Iris pigment epithelial cell (primary cell): ENCODE data around the gene MARCHF3.
"Not testable (repeated sequence)": the region's sequence is repeated elsewhere in the genome, so short reads cannot be mapped to it uniquely, and the experiment has no call there.

Experiments used
- DNase-seq: peaks from one replicate; pipeline ENCODE4 v3.0.0-alpha.2; 2011; ENCODE audit warnings: low read depth

The MARCHF3 gene

GRCh38 chr5:127011961-127012644 lies 18.3 kb downstream of the MARCHF3 start:
- DNase-seq = no peak

GRCh38 chr5:127011153-127011552 lies 19.2 kb downstream of the MARCHF3 start:
- peak; percentile 91 for DNase-seq

DNA sequence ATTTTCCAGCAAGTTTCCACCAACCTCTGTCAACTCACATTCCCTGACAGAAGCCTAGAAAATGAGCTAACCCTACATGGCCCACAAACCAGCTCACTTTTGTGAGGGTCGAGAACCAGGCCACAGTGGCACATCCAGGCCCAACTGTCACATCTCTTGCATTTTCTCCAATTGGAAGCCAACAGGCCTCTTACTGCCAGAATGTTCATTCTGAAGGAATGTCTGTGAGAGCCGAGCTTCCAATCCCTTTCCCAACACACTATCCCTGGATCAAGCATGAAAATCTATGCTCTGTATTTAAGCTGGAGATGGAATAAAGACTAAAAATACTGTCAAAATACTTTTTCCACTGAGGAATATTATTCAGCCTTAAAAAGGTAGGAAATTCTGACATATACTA lies 20.0 kb downstream of the MARCHF3 start:
- DNase-seq = no peak

GRCh38 chr5:127009784-127010183 lies 20.6 kb downstream of the MARCHF3 start:
- no peak for DNase-seq

DNA sequence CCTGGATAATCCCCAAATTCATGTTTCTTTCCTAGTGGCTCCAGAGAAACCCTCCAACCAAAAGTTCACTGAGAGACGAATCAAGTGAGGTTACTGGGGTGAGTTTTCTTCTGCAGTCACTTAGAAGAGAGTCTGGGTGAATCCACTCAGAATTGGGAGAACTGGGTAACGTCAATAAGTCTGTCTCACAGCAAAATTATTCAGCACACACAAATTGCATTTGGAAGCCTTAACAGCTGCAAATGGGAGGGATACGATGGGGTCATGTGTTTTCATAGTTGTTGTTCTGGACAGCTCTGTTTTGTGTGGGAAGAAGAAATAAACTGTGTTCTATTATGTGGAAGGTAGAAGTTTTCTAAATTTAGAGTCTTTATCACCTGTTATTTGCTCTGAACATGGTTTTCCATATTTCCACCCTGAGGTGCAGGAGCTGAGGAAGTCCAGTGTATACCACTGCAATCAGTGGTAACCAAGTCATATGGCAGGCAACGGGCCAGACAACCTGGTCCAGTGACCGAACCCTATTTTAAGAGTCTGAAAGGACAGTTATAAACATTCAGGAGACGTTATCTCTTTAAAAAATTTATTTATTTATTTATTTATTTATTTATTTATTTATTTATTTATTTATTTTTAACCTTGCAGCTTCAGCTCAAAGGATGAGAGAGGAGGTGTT lies 21.9 kb downstream of the MARCHF3 start:
- DNase-seq = no peak

DNA sequence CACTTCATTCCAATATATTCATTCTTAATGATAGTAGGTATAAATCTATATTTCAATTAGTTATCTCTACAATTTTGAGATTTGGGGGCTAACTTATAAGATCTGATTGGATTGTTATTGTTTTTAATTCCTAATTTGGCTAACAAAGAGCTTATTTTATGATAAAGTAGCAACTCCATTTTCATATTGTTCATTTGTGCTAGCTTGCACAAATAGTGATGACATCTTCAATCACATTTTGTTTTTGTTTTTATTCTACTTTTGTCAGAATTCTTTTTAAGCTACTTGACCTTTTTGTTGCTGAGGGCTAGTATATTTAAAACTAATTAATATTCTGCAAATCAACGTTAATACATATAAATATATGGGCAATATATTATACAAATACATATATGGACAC lies 22.8 kb downstream of the MARCHF3 start:
- DNase-seq = no peak

GRCh38 chr5:127006744-127007143 lies 23.6 kb downstream of the MARCHF3 start:
- peak; percentile 78 for DNase-seq

GRCh38 chr5:127005282-127005681 lies 25.1 kb downstream of the MARCHF3 start:
- not testable (repeated sequence) for DNase-seq

GRCh38 chr5:127004721-127005120 lies 25.6 kb downstream of the MARCHF3 start:
- no peak for DNase-seq

GRCh38 chr5:127003798-127004495 lies 26.4 kb downstream of the MARCHF3 start:
- no peak for DNase-seq

DNA sequence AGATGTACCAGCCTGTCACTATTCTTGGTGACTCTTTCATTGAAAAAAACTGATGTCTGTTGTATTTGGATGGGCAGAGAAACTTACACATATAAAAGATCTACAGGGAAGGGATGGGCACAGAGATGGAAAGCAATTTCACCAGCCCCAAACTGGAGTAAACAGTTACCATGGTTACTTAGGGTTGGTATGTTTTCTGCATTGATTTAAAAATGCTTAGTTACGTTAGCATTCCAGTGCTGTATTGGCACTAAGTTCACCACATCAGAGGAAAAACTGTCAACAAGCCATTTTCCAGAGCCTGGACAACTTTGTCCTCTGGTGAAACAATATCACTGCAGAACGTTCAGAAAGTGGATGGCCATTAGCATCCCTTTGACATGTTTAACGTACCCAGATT lies 28.0 kb downstream of the MARCHF3 start:
- DNase-seq = peak; percentile 48

- peak; percentile 95 for DNase-seq
Measured at GRCh38 chr5:127001621-127002296, 28.6 kb downstream of the MARCHF3 start.

- no peak for DNase-seq
Measured at GRCh38 chr5:126998895-126999570, 31.3 kb downstream of the MARCHF3 start.

- DNase-seq = peak; percentile 40
Measured at GRCh38 chr5:126998201-126998631, 32.1 kb downstream of the MARCHF3 start.

DNA sequence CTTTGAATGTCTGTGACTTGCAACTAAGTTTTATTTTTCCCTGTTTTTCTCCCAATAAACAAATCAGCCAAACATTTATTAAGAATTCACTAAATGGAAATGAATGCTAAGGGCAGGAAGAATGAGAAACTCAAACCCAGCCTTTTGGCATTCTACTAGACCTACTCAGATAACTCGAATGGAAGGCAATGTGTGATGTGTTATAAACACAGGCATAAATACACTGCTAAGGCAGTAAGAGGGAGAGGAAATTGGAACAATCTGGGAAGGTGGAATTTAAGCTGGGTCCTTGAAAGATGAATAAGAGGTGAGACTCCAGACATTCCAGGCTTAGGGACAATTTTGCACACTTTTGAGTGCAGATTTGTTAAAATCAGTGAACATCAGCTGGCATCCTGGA lies 34.7 kb downstream of the MARCHF3 start:
- DNase-seq = no peak

GRCh38 chr5:126995039-126995438 lies 35.3 kb downstream of the MARCHF3 start:
- no peak for DNase-seq

DNA sequence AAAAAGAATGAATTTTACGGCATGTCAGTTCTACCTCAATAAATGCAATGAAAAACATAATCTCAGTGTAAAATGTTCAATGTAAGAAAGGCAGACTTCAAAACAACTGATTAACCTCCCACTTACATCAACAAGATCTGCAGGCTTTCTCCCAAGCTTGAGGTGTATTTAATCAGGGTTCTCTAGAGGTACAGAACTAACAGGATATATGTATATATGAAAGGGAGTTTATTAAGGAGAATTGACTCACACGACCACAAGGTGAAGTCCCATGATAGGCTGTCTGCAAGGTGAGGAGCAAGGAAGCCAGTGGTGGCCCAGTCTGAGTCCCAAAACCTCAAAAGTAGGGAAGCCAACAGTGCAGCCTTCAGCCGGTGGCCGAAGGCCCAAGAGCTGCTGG lies 35.9 kb downstream of the MARCHF3 start:
- no peak for DNase-seq

- DNase-seq = no peak
Measured at GRCh38 chr5:126988021-126988569, 42.3 kb downstream of the MARCHF3 start.

DNA sequence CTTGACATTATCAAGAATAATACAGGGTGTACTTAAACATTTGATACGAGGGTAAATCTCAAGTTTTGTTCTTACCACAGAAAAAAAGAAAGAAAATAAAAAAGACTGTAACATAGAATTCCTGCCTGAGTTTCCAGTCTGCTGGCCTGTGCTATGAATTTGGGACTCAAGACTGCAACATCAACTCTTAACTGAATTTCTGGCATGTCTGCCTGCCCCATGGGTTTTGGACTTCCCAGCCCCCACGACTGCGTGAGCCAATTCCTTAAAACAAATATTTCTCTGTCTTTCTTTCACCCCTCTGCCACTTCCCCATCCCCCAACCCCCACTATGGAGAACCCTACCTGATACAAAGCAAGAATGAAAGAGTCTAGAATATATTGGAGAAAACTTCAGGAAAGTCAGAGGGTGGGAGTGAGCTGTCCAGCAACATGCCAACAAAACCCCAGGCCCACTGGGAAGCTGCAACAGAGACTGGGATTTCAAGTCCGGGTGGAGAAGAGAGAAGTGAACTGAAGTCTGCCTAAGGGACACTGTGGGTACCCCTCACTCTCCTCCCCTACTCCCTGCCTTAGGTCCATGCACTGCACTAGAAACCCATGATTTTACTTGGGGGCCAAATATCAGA lies 43.0 kb downstream of the MARCHF3 start:
- no peak for DNase-seq

GRCh38 chr5:126984632-126985031 lies 45.7 kb downstream of the MARCHF3 start:
- DNase-seq = no peak

- DNase-seq = no peak
Measured at GRCh38 chr5:126983874-126984266, 46.5 kb downstream of the MARCHF3 start.
